ENCODE results near the gene GTSF1L. TPM values are rescaled to one million over a fixed set of nuclear protein-coding genes. Genes with fewer than 3 reads are reported as not detected.

GTSF1L gene
- not detected in 2 replicates for total RNA-seq

DNA sequence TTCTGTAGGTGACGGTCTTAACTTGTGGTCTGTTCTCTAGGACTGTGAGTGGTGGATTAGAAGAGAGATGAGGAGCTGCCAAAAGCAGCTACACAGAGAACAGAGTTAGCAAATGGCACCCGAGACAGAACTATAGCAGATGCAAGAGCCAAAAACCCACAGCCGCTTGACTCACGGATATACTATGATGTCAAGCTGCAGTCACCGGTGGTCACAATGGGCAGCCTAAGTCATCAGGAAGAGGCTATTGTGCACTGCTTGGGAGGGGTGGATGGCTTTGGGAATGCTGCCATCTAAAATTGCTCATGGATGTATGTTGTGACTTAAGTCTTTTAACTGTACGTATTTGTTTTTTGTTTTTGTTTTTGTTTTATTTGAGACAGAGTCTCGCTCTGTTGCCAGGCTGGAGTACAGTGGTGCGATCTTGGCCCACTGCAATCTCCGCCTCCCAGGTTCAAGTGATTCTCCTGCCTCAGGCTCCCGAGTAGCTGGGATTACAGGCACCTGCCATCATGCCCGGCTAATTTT is at the start of gene GTSF1L:
Gene GTSF1L (minus strand): TSS at position 192 of the 528 bp plus-strand sequence. CDS start 308 bp downstream, outside the sequence.

Other genes starting within 250 kb of the GTSF1L start
- gene L3MBTL1, start 219.3 kb downstream of the GTSF1L start, total RNA-seq, result 6.5 and 10.4 TPM in 2 replicates
- 0.83 TPM in 1 of 2 replicates, not detected in the other for gene SGK2, start 168.0 kb downstream of the GTSF1L start, total RNA-seq
- 42.8 and 49.1 TPM in 2 replicates for gene IFT52, start 136.1 kb downstream of the GTSF1L start, total RNA-seq
- gene MYBL2, start 59.9 kb downstream of the GTSF1L start, total RNA-seq, result 0.66 and 7.0 TPM in 2 replicates
- 3.5 TPM in 2 replicates for gene TOX2, start 187.8 kb upstream of the GTSF1L start, total RNA-seq

Measured in smooth muscle cell of trachea (primary cell).